Measurements from ENCODE around the gene FGF8.

GRCh38 chr10:101775273-101776160 lies at the start of gene FGF8:
- TF ChIP-seq CTCF (IDR thresholded peaks at IDR 0.05; ENCODE audit: low read depth, low read length, poor library complexity, severe bottlenecking) (no peak), EZH2phosphoT487 (IDR thresholded peaks at IDR 0.05; ENCODE audit: borderline replicate concordance, low read length) (peak; percentile 70)
